Measurements from ENCODE around the gene CSAG3. TPM values are rescaled to one million over a fixed set of nuclear protein-coding genes. Genes with fewer than 3 reads are reported as not detected.

CSAG3 gene
- total and polyA plus RNA-seq, 2 of the 4 experiments (the other 2 are of a cell fraction): not detected

- DNase-seq (no peak), ATAC-seq (ENCODE audit: low read depth) (no peak)
- no peak overlapping the region for H3K18ac ChIP-seq (ENCODE audit: low read depth, low read length)
- H3K4ac ChIP-seq (ENCODE audit: low read depth, low read length): no peak overlapping the region
- H2BK15ac ChIP-seq (ENCODE audit: low read depth, low read length): no peak overlapping the region
- no peak overlapping the region for H2AK5ac ChIP-seq (ENCODE audit: low read depth, low read length)
- no peaks in the 10 kb centered on the region for H3K9me3 ChIP-seq (ENCODE audit: control insufficient read depth, insufficient read depth, low read length)
- no peaks in the 10 kb centered on the region for H3K4me1 ChIP-seq (ENCODE audit: control insufficient read depth, insufficient read depth, low read length)
- BruUV-seq (replicated peaks): no TSS peak
- H3K9ac ChIP-seq (ENCODE audit: low read depth, low read length): no peak overlapping the region
- H2AFZ ChIP-seq (replicated peaks; ENCODE audit: low read length, poor library complexity): no peak overlapping the region
- no peak for TF ChIP-seq MAFK (IDR thresholded peaks at IDR 0.05; ENCODE audit: low read depth, low read length)
- TF ChIP-seq RAD21 (IDR thresholded peaks at IDR 0.05; ENCODE audit: low read length): no peak
- no peak for TF ChIP-seq CHD1 (IDR thresholded peaks at IDR 0.05; ENCODE audit: low read depth, low read length)
- TF ChIP-seq, protein P1, sequence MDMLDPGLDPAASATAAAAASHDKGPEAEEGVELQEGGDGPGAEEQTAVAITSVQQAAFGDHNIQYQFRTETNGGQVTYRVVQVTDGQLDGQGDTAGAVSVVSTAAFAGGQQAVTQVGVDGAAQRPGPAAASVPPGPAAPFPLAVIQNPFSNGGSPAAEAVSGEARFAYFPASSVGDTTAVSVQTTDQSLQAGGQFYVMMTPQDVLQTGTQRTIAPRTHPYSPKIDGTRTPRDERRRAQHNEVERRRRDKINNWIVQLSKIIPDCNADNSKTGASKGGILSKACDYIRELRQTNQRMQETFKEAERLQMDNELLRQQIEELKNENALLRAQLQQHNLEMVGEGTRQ (IDR thresholded peaks at IDR 0.05; ENCODE audit: low read depth, low read length): no peak
- TF ChIP-seq RFX5 (IDR thresholded peaks at IDR 0.05; ENCODE audit: low read depth, low read length): no peak
- TF ChIP-seq MXI1 (IDR thresholded peaks at IDR 0.05; ENCODE audit: borderline replicate concordance, low read depth, low read length): no peak
- TF ChIP-seq SMC3 (IDR thresholded peaks at IDR 0.05; ENCODE audit: low read depth, low read length): no peak
- no peaks in the 10 kb centered on the region; the same call in 1 of the 2 replicates for H3K27me3 ChIP-seq (ENCODE audit: control insufficient read depth, insufficient read depth, low read length)
- intact Hi-C loops (cut with micrococcal nuclease) (no loop called here), dilution Hi-C loops (cut with HindIII; ENCODE audit: low sequenced_read_pairs, unreplicated experiment) (no loop called here), in situ Hi-C loops (cut with MboI; ENCODE audit: low sequenced_read_pairs) (loop anchor here (25.0 kb wide), 1 partner anchor 1644 kb away; no protein-coding TSS in a partner anchor)
- H3K4me2 ChIP-seq (ENCODE audit: low read depth, low read length): no peak overlapping the region
- no peaks in the 10 kb centered on the region for H3K36me3 ChIP-seq (ENCODE audit: control insufficient read depth, insufficient read depth, low read length)
- no peak overlapping the region for H4K91ac ChIP-seq (ENCODE audit: insufficient read depth, low read depth, low read length)
- no peak overlapping the region for H4K5ac ChIP-seq (ENCODE audit: low read depth, low read length)
- H3K23ac ChIP-seq (ENCODE audit: low read depth, low read length): no peak overlapping the region
- no peaks in the 10 kb centered on the region for H4K20me1 ChIP-seq (ENCODE audit: insufficient read depth, low read length)
- H4K8ac ChIP-seq (ENCODE audit: low read depth in 2 of 2, low read length in 2 of 2): no peak overlapping the region
- H2BK5ac ChIP-seq (ENCODE audit: low read depth, low read length, poor library complexity, severe bottlenecking): no peak overlapping the region
- no peak overlapping the region for H2BK120ac ChIP-seq (ENCODE audit: low read depth, low read length)
- 65% methylated on average over 4 of the region's 4 CpGs; no CpG with 5 or more reads in 1 of the 2 experiments for WGBS, 2 experiments (ENCODE audit: extremely low coverage in 2 of 2, insufficient read length in 1 of 2)
- ChIA-PET CTCF (no interaction called here), POLR2A (ENCODE audit: unreplicated experiment) (no interaction called here)
- no peak overlapping the region for H3K4me3 ChIP-seq (ENCODE audit: insufficient read depth, low read depth, low read length)
- H2BK20ac ChIP-seq (ENCODE audit: low read depth, low read length): no peak overlapping the region
- H3K27ac ChIP-seq (ENCODE audit: insufficient read depth, low read length): no peak overlapping the region
- H3K79me1 ChIP-seq (ENCODE audit: low read depth in 1 of 2, low read length in 2 of 2): no peaks in the 10 kb centered on the region
- no peak overlapping the region for H3K14ac ChIP-seq (replicated peaks; ENCODE audit: low read depth, low read length)
- H3K56ac ChIP-seq (ENCODE audit: extremely low read depth, insufficient read depth, low read length): no peak overlapping the region
- H3K9me1 ChIP-seq (ENCODE audit: insufficient read depth, low read length): no peaks in the 10 kb centered on the region
- H2AK9ac ChIP-seq (replicated peaks; ENCODE audit: low read depth, low read length, poor library complexity): no peak overlapping the region
These were observed 47.0 kb downstream of the CSAG3 start for GRCh38 chrX:152806035-152806434.

Other genes starting within 250 kb of the CSAG3 start
- gene GABRQ, start 121.3 kb upstream of the CSAG3 start, total RNA-seq (2012; rRNA removed): under 0.01 TPM in 1 of 2 replicates, not detected in the other
- 0.03 TPM in 2 replicates for gene GABRQ, start 121.3 kb upstream of the CSAG3 start, polyA plus RNA-seq (2012; rRNA removed)
- not detected in 2 replicates for gene MAGEA3, start 60.4 kb upstream of the CSAG3 start, total RNA-seq (2012; rRNA removed)
- not detected in 2 replicates for gene MAGEA3, start 60.4 kb upstream of the CSAG3 start, polyA plus RNA-seq (2012; rRNA removed)
- gene CSAG2, start 49.9 kb upstream of the CSAG3 start, total RNA-seq (2012; rRNA removed): not detected in 2 replicates
- not detected in 2 replicates for gene CSAG2, start 49.9 kb upstream of the CSAG3 start, polyA plus RNA-seq (2012; rRNA removed)
- not detected in 2 replicates for gene MAGEA2B, start 44.6 kb upstream of the CSAG3 start, total RNA-seq (2012; rRNA removed)
- not detected in 2 replicates for gene MAGEA2B, start 44.6 kb upstream of the CSAG3 start, polyA plus RNA-seq (2012; rRNA removed)
- gene CSAG1, start 25.5 kb upstream of the CSAG3 start, total RNA-seq (2012; rRNA removed): not detected in 2 replicates
- gene CSAG1, start 25.5 kb upstream of the CSAG3 start, polyA plus RNA-seq (2012; rRNA removed): not detected in 2 replicates
- gene MAGEA12, start 25.5 kb upstream of the CSAG3 start, total RNA-seq (2012; rRNA removed): not detected in 2 replicates
- gene MAGEA12, start 25.5 kb upstream of the CSAG3 start, polyA plus RNA-seq (2012; rRNA removed): not detected in 2 replicates
- gene MAGEA2, start 5.4 kb upstream of the CSAG3 start, total RNA-seq (2012; rRNA removed): not detected in 2 replicates
- not detected in 2 replicates for gene MAGEA2, start 5.4 kb upstream of the CSAG3 start, polyA plus RNA-seq (2012; rRNA removed)
- not detected in 2 replicates for gene MAGEA6, start 10.5 kb downstream of the CSAG3 start, total RNA-seq (2012; rRNA removed)
- not detected in 2 replicates for gene MAGEA6, start 10.5 kb downstream of the CSAG3 start, polyA plus RNA-seq (2012; rRNA removed)
- 15.8 and 25.8 TPM in 2 replicates for gene CETN2, start 71.5 kb downstream of the CSAG3 start, total RNA-seq (2012; rRNA removed)
- gene CETN2, start 71.5 kb downstream of the CSAG3 start, polyA plus RNA-seq (2012; rRNA removed): 31.2 and 34.0 TPM in 2 replicates
- 20.8 and 22.8 TPM in 2 replicates for gene NSDHL, start 71.8 kb downstream of the CSAG3 start, total RNA-seq (2012; rRNA removed)
- gene NSDHL, start 71.8 kb downstream of the CSAG3 start, polyA plus RNA-seq (2012; rRNA removed): 26.0 and 27.1 TPM in 2 replicates
- 3.2 and 3.6 TPM in 2 replicates for gene ZNF185, start 138.8 kb downstream of the CSAG3 start, total RNA-seq (2012; rRNA removed)
- 6.2 and 6.3 TPM in 2 replicates for gene ZNF185, start 138.8 kb downstream of the CSAG3 start, polyA plus RNA-seq (2012; rRNA removed)
- gene PNMA5, start 234.9 kb downstream of the CSAG3 start, total RNA-seq (2012; rRNA removed): not detected in 2 replicates
- gene PNMA5, start 234.9 kb downstream of the CSAG3 start, polyA plus RNA-seq (2012; rRNA removed): not detected in 2 replicates

Measured in IMR-90 (cell line).